ENCODE data around the gene MYMX.
"Not testable (repeated sequence)": the region's sequence is repeated elsewhere in the genome, so short reads cannot be mapped to it uniquely, and the experiment has no call there.

GRCh38 chr6:44181784-44182183 is 34.9 kb upstream of the MYMX start:
- not testable (repeated sequence) for TF ChIP-seq RBAK (CRISPR knock-in tag; IDR thresholded peaks at IDR 0.05); HINFP (CRISPR knock-in tag; IDR thresholded peaks at IDR 0.05; ENCODE audit: low read depth); ZNF75D (CRISPR knock-in tag; IDR thresholded peaks at IDR 0.05; ENCODE audit: borderline replicate concordance); TAF1 (CRISPR knock-in tag; IDR thresholded peaks at IDR 0.05); NFE2 (CRISPR knock-in tag; IDR thresholded peaks at IDR 0.05); E2F5 (CRISPR knock-in tag; conservative IDR thresholded peaks at IDR 0.05); ZNF512 (CRISPR knock-in tag; IDR thresholded peaks at IDR 0.05); TRIM24 (CRISPR knock-in tag; IDR thresholded peaks at IDR 0.05); EP300 (IDR thresholded peaks at IDR 0.05; ENCODE audit: low read depth in 2 of 2, low read length in 2 of 2); EP300 (CRISPR knock-in tag; IDR thresholded peaks at IDR 0.05; ENCODE audit: borderline replicate concordance)
